SK-MEL-5 (cell line): ENCODE results near the gene KRT75. TPM values are rescaled to one million over a fixed set of nuclear protein-coding genes. Genes with fewer than 3 reads are reported as not detected.
"Not testable (repeated sequence)": the region's sequence is repeated elsewhere in the genome, so short reads cannot be mapped to it uniquely, and the experiment has no call there.

ENCODE experiments used
- DNase-seq: peaks from one replicate; pipeline ENCODE4 v3.0.0-alpha.2; 2016; ENCODE audit warnings: low read depth, low spot score
- in situ Hi-C: cut with HindIII; loops from 2 replicates; pipeline ENCODE4 v1.10.0; 2016; ENCODE audit warnings: low sequenced_read_pairs, high pct_unique_total_duplicates, low pct_unique_long_range_greater_than_20kb
- total RNA-seq: library from RNA; depleted of rRNA; stranded (reverse); fragments of >200 nt; shearing (Covaris generic); gene quantifications from 2 replicates; pipeline ENCODE4 v1.2.3, GENCODE V29; 2014

KRT75 gene
- total RNA-seq, 1 experiment from 2014 or later, result not detected

DNA sequence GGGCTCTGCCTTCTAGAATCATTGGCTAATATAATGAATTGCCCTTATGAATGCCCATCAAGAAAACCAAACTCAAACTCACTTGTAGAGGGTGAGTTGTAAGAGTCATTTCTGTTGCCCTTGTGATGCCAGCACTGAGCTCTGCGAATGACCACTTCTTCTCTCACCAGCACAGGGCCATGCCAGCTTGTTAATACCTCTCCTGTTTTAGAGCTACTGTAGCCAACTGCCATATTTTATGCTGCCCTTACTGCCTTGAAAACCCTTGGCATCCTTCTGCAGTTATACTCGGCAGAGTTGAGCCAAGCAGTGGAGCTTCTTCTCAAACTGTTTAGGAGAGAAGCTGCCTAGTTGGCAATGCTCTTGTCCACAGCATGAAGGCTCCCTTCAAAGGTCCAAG, 8.1 kb downstream of the KRT75 start:
- DNase-seq, result no peak
- in situ Hi-C loops, result no loop called here

DNA sequence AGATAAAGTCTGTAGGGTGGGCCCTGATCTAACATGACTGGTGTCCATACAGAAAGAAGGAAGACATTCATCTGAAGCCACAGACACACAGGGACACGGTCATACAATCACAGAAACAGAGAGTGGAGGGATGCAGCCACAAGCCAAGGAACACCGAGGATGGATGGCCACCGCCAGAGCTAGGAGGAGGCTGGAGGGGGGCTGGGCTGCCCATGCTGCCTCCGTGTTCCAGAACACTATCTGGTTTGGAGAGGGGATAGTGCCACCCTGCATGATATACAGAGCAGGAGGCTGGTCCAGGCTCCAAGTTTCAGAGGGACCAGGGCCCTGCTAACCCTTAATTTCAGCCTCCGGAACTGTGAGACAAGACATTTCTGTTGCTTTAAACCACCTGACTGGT, 8.7 kb downstream of the KRT75 start:
- in situ Hi-C loops, result no loop called here
- no peak for DNase-seq

DNA sequence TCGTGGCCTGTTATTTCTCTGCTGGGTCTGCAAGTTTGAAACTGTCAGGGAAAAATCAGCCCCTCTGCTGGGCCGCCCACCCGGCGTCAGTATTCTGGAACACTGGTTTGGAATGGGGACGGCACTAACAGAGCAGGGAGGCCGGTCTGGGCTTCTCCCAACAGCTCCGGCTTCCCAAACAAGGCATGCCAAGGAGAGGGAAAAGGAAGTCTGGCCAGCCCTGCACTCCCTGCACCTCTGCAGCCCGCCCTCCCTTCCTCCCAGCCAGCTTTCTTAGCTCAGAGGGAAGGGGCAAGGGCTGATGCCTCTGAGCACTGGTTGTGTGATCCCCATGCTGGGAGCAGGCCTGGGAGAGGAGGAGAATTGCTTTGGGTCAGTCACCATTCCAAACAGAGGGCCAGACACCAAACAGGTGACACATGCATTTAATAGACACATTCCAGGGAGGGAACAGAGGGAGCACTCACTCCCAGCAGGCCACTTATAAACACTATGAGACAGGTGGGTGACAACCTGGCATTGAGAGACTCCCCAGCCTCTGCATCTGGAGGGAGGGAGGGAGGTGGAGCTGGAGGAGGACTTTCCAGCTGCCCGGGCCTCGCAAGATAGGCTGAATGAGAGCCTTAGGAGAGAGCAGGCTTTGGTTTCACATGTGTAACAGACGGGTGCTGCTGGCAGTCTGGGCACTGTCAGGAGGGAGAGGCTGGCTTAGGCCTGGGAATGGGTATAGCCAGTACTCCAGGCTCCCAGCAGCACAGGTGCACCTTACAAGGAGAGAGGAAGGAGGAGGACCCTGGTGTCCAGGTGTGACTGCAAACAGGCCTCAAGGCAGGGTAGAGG, 10.3 kb downstream of the KRT75 start:
- no peak for DNase-seq
- in situ Hi-C loops, result no loop called here

DNA sequence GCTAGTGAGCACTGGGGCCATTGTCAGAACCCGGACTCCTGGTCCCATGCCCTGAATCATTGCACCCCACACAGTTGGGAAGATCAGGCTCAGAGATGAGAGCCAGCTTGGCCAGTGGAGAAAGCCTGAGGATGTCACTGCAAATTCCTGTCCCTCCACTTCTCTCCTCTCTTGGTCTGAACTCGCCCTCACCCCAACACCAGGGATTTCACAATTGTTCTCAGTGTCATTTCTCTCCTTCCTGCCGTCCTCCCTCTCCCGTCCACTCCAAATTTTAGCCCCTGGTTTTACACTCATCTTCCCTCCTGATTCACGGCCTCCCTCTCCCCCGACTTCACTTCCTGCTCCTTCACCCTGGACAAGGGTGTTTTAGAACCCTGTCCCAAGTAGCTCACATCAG, 11.1 kb downstream of the KRT75 start:
- DNase-seq, result no peak
- in situ Hi-C loops, result no loop called here

DNA sequence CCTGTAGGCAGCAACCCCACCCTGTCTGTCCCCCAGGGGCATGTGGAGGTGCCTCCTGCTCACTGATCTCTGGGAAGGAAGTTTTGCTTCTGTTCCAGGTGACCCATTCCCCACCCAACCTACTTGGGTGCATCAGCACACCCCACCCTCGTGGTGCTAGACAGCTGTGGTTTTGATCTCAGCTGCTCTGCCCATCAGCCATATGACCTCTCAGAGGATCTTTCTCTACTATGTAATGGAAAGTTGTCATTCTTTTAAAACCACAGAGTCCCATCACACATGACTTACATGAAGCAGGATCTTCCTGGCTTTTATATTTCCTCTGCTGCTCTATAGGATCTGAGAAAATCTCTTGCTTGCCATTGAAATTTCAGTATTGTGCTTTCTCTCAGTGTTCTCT, 14.5 kb downstream of the KRT75 start:
- in situ Hi-C loops, result no loop called here
- no peak for DNase-seq

DNA sequence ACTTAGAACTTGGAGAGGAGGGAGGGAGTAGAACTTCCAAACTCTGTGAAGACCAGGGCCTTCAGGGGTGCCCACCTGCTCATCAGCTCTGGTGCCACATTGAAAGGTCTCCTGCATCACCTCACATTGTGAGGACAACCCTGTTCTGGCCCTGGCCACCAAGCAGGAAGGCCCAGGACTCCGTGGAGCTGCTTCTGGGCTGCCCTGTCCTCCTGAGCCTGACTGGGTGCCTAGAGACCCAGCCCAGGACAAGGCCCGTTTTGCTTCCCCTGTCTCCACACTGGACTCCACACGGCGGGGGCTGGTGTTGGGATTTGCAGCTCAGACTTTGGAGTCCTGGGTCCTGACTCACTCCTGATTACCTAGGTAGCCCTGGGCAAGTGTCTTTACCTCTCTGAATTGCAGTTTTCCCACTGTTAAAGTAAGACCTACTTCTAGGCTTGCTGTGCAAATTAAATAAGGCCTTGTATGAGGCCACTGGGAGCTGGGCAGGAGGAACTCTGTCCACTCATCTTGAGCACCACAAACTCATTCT, 15.5 kb downstream of the KRT75 start:
- no peak for DNase-seq
- in situ Hi-C loops, result no loop called here

DNA sequence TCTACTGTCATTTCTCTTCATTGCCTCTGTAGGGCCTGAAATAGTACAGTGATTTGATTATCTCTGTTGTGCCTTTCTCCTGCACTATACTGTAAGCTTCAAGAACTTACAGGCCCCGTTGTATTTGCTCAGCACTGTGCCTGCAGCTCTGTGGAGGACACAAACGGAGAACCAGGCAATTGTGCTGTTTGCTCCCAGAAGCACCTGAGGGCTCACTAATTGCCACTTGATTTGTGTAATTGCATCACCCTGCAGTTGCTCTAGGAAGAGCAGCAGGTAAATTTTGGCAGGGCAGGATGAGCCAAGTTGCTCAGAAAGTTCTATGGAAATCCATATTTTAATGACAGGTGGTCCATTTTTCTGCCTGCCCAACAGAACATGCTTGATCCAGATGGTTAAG, 16.4 kb downstream of the KRT75 start:
- DNase-seq, result no peak
- in situ Hi-C loops, result no loop called here

DNA sequence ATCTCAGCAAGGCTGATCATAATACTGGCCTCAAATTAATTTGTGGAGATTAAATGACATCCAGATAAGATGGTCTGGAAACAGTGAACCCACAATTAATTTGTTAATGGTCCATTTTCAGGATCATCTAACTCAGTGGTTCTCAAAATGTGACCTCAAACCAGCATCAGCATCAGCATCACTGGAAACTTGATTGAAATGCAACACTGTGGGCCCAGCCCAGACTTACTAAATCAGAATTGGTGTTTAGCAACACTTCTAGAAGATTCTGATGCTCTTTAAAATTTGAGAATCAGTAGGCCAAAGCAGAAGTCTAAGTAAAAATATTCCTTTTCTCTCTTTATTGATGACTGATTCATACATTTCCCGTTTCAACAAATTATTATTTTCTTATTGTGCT, 17.4 kb downstream of the KRT75 start:
- DNase-seq, result no peak
- in situ Hi-C loops, result no loop called here

DNA sequence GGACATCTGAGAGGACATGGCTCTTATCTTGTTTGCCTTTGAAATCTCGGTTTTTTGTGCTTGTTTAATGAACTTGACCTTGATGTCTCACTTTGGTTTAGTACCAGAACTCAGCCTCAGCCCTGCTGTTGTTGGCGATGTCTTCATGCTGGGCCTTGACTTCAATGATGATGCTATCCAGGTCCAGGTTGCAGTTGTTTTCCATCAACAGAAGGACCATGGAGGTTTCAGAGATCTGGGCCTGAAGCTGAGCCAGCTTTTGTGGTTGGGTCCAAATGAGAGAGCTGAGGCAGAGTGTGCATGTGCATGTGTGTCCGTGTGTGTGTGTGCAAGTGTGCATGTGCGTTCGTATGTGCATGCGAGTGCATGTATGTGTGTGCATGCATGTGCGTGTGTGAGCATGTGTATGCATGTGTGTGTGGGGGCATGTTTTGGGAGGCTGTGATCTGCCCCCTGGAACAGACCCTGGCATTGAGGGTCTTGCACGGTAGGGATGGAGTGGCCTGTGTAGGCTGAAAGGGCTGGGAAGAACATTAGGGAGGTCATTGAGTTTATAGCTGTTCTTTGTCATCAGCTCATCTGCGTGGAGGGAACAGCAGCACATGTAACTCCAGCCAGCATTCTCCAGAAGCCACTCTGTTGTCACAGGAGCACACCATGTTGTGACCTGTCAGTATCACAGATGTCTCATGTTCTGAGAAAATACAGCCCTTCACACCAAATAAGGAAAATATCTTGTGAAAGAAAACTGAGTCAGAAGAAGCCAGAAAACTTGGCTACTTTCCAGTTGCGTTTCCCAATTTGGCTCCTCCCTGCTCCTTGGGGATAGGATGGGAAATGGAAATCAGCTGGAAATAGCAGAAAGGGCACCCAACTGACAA, 18.1 kb downstream of the KRT75 start:
- peak; percentile 12 for DNase-seq
- in situ Hi-C loops, result no loop called here

DNA sequence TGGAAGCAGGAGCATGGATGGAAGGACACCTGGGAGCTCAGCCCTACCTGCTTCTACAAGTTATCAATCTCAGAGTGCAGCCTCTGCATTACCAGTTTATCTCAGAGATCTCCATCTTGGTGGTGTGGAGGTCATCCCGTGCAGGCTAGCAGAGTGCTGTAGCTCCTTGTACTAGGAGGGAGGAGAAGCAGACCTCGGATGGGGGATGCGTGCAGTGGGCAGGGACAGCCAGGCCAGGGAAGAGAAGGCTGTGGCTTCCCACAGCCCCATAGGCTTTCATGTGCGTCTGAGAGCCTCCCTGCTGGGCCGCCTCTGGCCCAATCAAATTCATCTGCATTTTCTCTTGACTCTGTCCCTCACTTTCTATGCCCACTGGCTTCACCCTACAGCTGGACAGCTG, 19.2 kb downstream of the KRT75 start:
- in situ Hi-C loops, result no loop called here

DNA sequence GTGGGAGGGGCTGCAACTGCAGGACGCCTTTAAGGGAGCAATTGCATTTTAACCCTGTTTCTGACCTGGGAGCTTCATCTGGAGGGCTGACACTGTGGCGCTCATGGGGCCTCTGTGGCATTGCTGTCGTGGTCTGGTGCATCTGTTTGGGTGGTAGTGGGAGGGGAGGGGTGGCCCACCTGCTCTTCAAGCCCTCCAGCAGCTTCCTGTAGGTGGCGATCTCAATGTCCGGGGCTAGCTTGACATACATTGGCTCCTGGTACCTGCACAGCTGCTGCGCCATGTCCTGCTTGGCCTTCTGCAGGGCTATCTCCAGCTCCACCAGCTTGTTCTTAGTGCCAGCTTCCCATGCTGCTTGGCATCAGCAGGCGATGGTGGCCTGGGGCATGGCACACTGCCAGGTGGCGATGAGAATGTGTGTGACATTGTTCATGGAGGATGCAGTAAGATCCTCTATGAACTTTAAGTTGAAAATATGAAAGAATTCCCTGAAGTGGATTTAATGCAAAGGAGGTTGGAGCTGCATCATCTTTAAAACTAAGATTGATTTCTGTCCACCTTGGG, 20.3 kb downstream of the KRT75 start:
- no peak for DNase-seq
- in situ Hi-C loops, result no loop called here

More for the DNA sequence above, 19.2 kb downstream of the KRT75 start:
- no peak for DNase-seq

DNA sequence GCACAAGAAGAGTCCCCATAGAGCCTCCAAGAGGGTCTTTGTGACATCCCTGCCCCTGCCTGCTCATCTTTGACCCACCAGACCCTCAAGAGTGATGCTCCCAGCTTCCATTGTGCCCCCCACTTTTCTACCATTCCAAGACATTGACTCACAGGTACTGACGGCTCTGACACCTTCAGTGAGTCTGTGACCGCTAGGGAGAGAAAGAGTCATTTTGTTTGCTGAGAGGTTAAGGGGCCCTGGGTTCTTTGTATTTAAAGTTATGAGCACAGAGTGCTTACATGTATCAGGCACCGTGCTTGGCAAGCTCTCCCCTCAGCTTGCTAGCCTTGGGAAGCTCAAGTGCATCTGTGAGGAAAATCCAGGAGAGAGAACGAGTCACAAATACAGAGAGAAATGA, 21.0 kb downstream of the KRT75 start:
- no peak for DNase-seq

DNA sequence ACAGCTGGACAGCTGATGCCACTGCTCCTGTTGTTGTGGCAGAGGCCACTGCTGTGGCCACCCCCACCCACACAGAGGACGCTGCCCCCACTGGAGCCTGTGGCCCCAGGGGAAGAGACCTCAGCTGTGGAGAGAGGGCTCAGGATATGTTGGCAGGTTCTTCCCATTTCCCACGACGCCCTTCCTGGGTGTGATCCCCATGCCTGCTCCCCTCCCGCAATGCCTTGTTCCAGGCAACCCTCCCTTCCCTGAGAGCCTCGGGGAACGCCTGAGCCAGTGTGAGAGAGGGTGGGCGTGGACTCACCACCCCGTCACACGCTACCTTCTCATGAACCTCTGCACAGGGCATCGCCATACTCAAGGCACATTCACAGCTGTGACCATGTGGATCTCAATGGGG, 22.4 kb downstream of the KRT75 start:
- in situ Hi-C loops, result no loop called here
- DNase-seq, result no peak

More for the DNA sequence above, 21.0 kb downstream of the KRT75 start:
- in situ Hi-C loops, result no loop called here

DNA sequence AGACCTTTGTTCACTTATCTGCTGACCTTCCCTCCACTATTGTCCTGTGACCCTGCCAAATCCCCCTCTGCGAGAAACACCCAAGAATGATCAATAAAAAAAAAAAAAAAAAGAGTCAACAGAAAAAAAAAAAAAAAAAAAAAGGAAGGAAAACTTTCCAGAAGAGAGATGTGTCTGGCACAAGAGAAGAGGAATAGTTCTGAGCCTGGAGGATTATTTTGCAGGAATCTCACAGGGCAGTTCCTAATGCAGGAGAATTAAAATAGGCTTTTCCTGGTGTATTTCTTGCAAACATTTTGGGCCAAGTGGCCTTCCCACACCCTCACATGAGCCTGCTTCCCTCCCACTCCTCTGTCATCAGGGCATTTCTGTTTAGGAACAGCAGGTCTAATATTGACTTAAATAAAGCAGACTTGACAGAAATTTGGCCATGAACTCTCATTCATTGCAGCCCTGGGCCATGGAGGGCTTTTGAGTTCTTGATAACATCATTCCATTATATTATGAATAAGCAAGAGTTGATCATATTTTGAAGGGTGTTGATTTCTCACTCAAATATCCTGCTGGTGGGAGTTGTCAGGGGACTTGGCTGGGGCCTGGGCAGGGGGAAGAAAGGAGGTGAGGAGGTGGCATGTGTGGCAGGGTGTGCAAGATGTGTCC, 23.5 kb downstream of the KRT75 start:
- DNase-seq, in situ Hi-C loops: not testable (repeated sequence)

DNA sequence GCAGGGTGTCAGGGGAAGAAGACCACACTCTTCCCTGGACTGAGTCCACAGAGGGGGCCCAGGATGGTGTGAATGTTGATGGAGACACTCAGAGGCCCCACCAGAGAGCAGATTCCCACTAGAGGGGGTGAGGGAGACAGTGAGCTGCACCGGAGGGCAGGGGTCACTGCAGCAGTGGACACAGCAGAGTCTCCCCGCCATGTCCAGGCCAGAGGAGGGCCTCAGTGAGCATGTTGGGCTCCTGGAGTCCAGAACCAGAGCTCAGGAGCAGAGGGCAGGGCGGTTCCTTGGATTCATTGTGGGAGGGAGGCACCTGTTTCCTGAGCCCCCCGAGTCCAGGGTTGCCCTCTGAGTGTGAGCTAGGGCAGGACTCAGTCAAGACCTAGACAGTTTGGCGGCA, 26.3 kb downstream of the KRT75 start:
- in situ Hi-C loops, result no loop called here
- DNase-seq, result peak; percentile 4

DNA sequence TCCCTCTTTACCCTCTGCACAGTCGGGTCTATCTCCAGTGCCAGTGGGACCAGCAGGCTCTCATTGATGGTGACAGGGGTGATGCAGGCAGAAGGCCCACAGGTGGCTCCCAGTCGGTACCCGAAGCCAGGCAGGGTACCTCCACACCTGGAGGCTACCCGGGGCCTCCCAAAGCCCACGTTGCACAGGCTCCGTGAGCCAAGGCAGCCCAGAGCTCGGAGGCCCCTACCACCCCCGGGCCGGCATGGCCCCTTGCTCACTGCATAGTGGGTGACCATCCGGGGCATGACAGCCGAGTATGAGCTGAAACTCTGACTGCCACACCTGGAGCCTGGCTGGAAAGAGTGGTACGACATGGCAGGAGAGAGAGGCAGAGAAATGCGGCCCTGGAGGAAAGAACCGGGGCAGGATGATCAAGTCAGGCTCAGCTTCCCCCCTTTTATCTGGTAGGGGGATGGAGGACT, 28.2 kb downstream of the KRT75 start, which contains the start of gene KRT82:
KRT82 (minus strand) TSS at position 414 of the 464 bp plus-strand sequence; CDS start at position 356, 58 bp downstream.
- in situ Hi-C loops, result no loop called here
- DNase-seq, result no peak

DNA sequence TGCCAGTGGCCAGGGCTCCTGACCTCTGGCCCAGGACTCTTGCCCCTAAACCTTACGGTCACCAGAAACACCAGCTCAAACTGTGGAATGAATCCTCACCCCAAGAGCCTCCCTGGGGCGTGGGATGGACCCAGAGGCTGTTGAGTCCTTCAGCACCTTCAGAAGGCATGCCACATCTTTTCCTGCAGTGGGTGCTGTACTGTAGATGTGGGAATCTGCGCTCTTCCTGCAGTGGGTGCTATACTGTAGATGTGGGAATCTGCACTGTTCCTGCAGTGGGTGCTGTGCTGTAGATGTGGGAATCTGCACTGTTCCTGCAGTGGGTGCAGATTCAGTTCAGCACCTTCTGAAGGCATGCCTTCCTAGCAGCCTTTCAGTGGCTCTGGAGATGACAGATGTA, 29.2 kb downstream of the KRT75 start:
- in situ Hi-C loops, result no loop called here
- peak; percentile 32 for DNase-seq
